ENCODE results near the gene SMAD7. TPM values are rescaled to one million over a fixed set of nuclear protein-coding genes. Genes with fewer than 3 reads are reported as not detected.

SMAD7 gene
- total RNA-seq, 2 experiments from 2014 or later = 2.9 to 15.1 TPM

DNA sequence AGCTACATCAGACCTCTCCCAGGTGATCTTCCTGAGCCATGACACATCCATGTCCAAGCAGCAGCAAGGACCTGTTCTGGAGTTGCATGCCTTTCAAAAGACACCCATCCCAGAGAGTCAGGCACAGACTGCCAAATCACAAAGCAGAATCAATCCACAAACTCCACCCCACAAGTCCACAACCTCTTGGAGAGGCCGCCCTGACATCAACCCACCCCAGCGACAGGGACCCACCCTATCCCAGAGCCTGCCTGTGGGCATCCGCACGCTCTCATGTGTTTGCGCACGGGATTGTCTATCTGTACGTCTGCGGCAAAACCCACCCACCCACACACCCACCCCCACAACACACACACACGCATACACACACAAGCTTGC is 11.9 kb downstream of the SMAD7 start:
- H3K9me3 ChIP-seq (ENCODE audit: low read length) = no peaks in the 10 kb centered on the region
- no peak overlapping the region for H3K27ac ChIP-seq (ENCODE audit: low read depth, low read length, poor library complexity, severe bottlenecking)
- peaks cover 40% of the 10 kb centered on the region for H3K36me3 ChIP-seq (ENCODE audit: insufficient read depth, low read length)
- H3K4me2 ChIP-seq (ENCODE audit: low read length) = no peak overlapping the region
- no peak overlapping the region for H2AFZ ChIP-seq (ENCODE audit: low read length)
- H3K9me2 ChIP-seq (ENCODE audit: insufficient read depth, low read length) = no peaks in the 10 kb centered on the region
- POLR2A ChIA-PET = no interaction called here
- peaks cover 40% of the 10 kb centered on the region for H3K4me1 ChIP-seq (ENCODE audit: insufficient read depth, low read length, poor library complexity, severe bottlenecking)
- DNase-seq (ENCODE audit: low spot score) = no peak
- peaks cover 47% of the 10 kb centered on the region for H3K79me2 ChIP-seq (ENCODE audit: insufficient read depth, low read depth, low read length)
- H3K4me3 ChIP-seq (ENCODE audit: low read depth, low read length, poor library complexity, severe bottlenecking) = no peak overlapping the region
- CTCF ChIA-PET (ENCODE audit: unreplicated experiment) = no interaction called here
- TF ChIP-seq EZH2phosphoT487 (IDR thresholded peaks at IDR 0.05; ENCODE audit: borderline replicate concordance, low read depth, low read length) = no peak
- TF ChIP-seq, protein P1, sequence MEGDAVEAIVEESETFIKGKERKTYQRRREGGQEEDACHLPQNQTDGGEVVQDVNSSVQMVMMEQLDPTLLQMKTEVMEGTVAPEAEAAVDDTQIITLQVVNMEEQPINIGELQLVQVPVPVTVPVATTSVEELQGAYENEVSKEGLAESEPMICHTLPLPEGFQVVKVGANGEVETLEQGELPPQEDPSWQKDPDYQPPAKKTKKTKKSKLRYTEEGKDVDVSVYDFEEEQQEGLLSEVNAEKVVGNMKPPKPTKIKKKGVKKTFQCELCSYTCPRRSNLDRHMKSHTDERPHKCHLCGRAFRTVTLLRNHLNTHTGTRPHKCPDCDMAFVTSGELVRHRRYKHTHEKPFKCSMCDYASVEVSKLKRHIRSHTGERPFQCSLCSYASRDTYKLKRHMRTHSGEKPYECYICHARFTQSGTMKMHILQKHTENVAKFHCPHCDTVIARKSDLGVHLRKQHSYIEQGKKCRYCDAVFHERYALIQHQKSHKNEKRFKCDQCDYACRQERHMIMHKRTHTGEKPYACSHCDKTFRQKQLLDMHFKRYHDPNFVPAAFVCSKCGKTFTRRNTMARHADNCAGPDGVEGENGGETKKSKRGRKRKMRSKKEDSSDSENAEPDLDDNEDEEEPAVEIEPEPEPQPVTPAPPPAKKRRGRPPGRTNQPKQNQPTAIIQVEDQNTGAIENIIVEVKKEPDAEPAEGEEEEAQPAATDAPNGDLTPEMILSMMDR (conservative IDR thresholded peaks at IDR 0.05; ENCODE audit: low read length) = no peak
- no peaks in the 10 kb centered on the region for H4K20me1 ChIP-seq (ENCODE audit: insufficient read depth, low read length)
- BruUV-seq (replicated peaks) = no TSS peak
- intact Hi-C loops (cut with micrococcal nuclease; ENCODE audit: unreplicated experiment) = no loop called here

DNA sequence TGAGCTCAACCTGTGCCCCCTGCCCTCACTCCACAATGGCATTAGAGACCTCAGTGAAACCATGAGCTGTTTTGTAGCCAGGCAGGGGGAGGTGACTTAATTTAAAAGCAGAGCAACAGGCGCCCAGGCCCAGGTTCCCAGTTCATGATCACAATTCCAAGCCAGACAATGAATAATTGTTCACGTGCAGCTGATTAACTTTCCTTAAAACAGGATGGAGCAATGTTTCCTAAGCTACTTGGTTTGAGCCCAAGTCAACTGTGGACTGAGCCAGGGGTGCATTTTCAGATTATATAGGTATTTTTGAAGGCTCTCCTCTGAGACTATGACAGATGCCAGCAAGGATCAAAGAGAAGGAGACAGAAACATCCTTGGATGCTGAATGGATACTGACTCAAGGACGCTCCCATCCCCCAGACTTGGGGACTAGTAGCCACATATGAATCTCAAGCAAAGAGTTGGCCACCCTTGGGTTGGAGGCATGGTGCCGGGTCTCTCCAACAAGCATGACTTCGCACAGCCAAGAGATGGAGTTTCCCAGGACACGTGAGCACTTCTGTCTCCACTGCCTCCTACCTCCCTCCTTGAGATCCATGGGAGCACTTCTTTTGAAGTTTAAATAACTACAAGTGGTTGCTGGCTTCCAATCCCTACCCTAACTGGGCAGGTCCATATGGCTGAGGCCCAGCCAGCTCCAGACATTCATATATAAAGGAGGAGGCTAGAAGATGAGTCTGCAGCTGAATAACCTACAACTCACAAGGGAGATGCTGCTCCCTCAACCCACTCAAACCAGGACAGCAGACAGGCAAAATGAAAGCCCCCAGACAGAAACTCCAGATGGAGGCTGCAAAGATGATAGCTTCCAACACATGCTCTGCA is 12.7 kb downstream of the SMAD7 start:
- H3K4me3 ChIP-seq (ENCODE audit: low read depth, low read length, poor library complexity, severe bottlenecking) = no peak overlapping the region
- BruUV-seq (replicated peaks) = no TSS peak
- ChIA-PET POLR2A (interaction anchor here (0.5 kb wide), 1 partner anchor 9 kb away, joined by 3 read pairs; no protein-coding TSS in a partner anchor), CTCF (ENCODE audit: unreplicated experiment) (no interaction called here)
- peaks cover 38% of the 10 kb centered on the region for H3K36me3 ChIP-seq (ENCODE audit: insufficient read depth, low read length)
- H3K4me1 ChIP-seq (ENCODE audit: insufficient read depth, low read length, poor library complexity, severe bottlenecking) = peaks cover 47% of the 10 kb centered on the region
- no peaks in the 10 kb centered on the region for H3K9me3 ChIP-seq (ENCODE audit: low read length)
- TF ChIP-seq EZH2phosphoT487 (IDR thresholded peaks at IDR 0.05; ENCODE audit: borderline replicate concordance, low read depth, low read length) = no peak
- TF ChIP-seq, protein P1 (conservative IDR thresholded peaks at IDR 0.05; ENCODE audit: low read length) = no peak
- no peak for DNase-seq (ENCODE audit: low spot score)
- H2AFZ ChIP-seq (ENCODE audit: low read length) = no peak overlapping the region
- no peak overlapping the region for H3K4me2 ChIP-seq (ENCODE audit: low read length)
- no peaks in the 10 kb centered on the region for H4K20me1 ChIP-seq (ENCODE audit: insufficient read depth, low read length)
- peaks cover 48% of the 10 kb centered on the region for H3K79me2 ChIP-seq (ENCODE audit: insufficient read depth, low read depth, low read length)
- intact Hi-C loops (cut with micrococcal nuclease; ENCODE audit: unreplicated experiment) = no loop called here
- H3K9me2 ChIP-seq (ENCODE audit: insufficient read depth, low read length) = no peaks in the 10 kb centered on the region
- no peak overlapping the region for H3K27ac ChIP-seq (ENCODE audit: low read depth, low read length, poor library complexity, severe bottlenecking)

DNA sequence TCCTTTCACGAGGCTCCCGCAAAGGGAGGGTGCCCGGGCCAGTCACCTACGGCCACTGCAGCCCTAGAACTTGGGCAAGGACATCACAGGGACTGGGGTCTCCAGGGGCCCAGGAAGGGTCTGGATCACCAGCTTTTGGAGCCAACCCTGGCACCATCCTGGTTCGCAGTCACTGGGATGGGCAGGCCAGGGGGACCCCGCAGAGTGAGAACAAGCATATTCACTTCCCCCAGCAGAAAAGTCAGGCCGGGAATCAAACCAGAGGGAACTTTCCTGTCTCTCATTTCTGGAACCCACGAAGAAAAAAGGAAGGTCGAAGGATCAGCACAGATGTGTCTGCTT is 15.4 kb downstream of the SMAD7 start:
- peaks cover 16% of the 10 kb centered on the region for H3K36me3 ChIP-seq (ENCODE audit: insufficient read depth, low read length)
- peaks cover 74% of the 10 kb centered on the region for H3K4me1 ChIP-seq (ENCODE audit: insufficient read depth, low read length, poor library complexity, severe bottlenecking)
- H3K4me3 ChIP-seq (ENCODE audit: low read depth, low read length, poor library complexity, severe bottlenecking) = peak overlapping the region; percentile 58
- no TSS peak for BruUV-seq (replicated peaks)
- CTCF ChIA-PET (ENCODE audit: unreplicated experiment) = no interaction called here
- no peak for TF ChIP-seq EZH2phosphoT487 (IDR thresholded peaks at IDR 0.05; ENCODE audit: borderline replicate concordance, low read depth, low read length)
- TF ChIP-seq, protein P1 (conservative IDR thresholded peaks at IDR 0.05; ENCODE audit: low read length) = no peak
- peaks cover 66% of the 10 kb centered on the region for H3K79me2 ChIP-seq (ENCODE audit: insufficient read depth, low read depth, low read length)
- intact Hi-C loops (cut with micrococcal nuclease; ENCODE audit: unreplicated experiment) = loop anchor here (2.0 kb wide), 1 partner anchor 15 kb away; the partner anchor contains the start of gene SMAD7
- peak overlapping the region; percentile 81 for H3K4me2 ChIP-seq (ENCODE audit: low read length)
- POLR2A ChIA-PET = no interaction called here
- H2AFZ ChIP-seq (ENCODE audit: low read length) = no peak overlapping the region
- peak overlapping the region; percentile 90 for H3K27ac ChIP-seq (ENCODE audit: low read depth, low read length, poor library complexity, severe bottlenecking)
- H3K9me2 ChIP-seq (ENCODE audit: insufficient read depth, low read length) = no peaks in the 10 kb centered on the region
- DNase-seq (ENCODE audit: low spot score) = no peak
- H4K20me1 ChIP-seq (ENCODE audit: insufficient read depth, low read length) = no peaks in the 10 kb centered on the region
- no peaks in the 10 kb centered on the region for H3K9me3 ChIP-seq (ENCODE audit: low read length)

Data from OCI-LY7 (cell line).